ENCODE data around the gene TMEM87A.
"Not testable (repeated sequence)": the region's sequence is repeated elsewhere in the genome, so short reads cannot be mapped to it uniquely, and the experiment has no call there.

Gene TMEM87A

GRCh38 chr15:42270551-42270950 lies 2.7 kb downstream of the TMEM87A start:
- DNase-seq, result no peak

GRCh38 chr15:42267286-42267685 lies 5.9 kb downstream of the TMEM87A start:
- DNase-seq, result no peak

- DNase-seq, result no peak
Measured at GRCh38 chr15:42264795-42265194, 8.4 kb downstream of the TMEM87A start.

- no peak for DNase-seq
Measured at GRCh38 chr15:42253300-42253699, 19.9 kb downstream of the TMEM87A start.

- DNase-seq, result no peak
Measured at GRCh38 chr15:42240823-42241222, 32.4 kb downstream of the TMEM87A start.

- DNase-seq, result no peak
Measured at GRCh38 chr15:42239528-42240182, 33.6 kb downstream of the TMEM87A start.

- no peak for DNase-seq
Measured at GRCh38 chr15:42233107-42233506, 40.1 kb downstream of the TMEM87A start.

- no peak for DNase-seq
Measured at GRCh38 chr15:42232606-42233005, 40.6 kb downstream of the TMEM87A start.

GRCh38 chr15:42231088-42231487 lies 42.1 kb downstream of the TMEM87A start:
- DNase-seq, result no peak

GRCh38 chr15:42228981-42229380 lies 44.3 kb downstream of the TMEM87A start:
- DNase-seq, result not testable (repeated sequence)

GRCh38 chr15:42228036-42228435 lies 45.2 kb downstream of the TMEM87A start:
- no peak for DNase-seq

GRCh38 chr15:42226648-42227047 lies 46.6 kb downstream of the TMEM87A start:
- DNase-seq, result no peak

GRCh38 chr15:42220216-42220615 lies 53.0 kb downstream of the TMEM87A start:
- DNase-seq, result no peak

GRCh38 chr15:42218953-42219592 lies 54.2 kb downstream of the TMEM87A start:
- no peak for DNase-seq

GRCh38 chr15:42217568-42217967 lies 55.7 kb downstream of the TMEM87A start:
- no peak for DNase-seq

GRCh38 chr15:42215913-42216829 lies 57.1 kb downstream of the TMEM87A start:
- DNase-seq, result no peak

- DNase-seq, result no peak
Measured at GRCh38 chr15:42214600-42214999, 58.6 kb downstream of the TMEM87A start.

GRCh38 chr15:42213511-42213910 lies 59.7 kb downstream of the TMEM87A start:
- DNase-seq, result no peak

GRCh38 chr15:42210696-42211095 lies 62.5 kb downstream of the TMEM87A start:
- DNase-seq, result no peak

- DNase-seq, result peak; percentile 46 to 78 (median 70)
Measured at GRCh38 chr15:42207674-42208579, 65.3 kb downstream of the TMEM87A start, which contains the start of gene VPS39. VPS39 (minus strand) TSS chr15:42208304; CDS start chr15:42208153, 151 bp downstream.

GRCh38 chr15:42206406-42206805 lies 66.8 kb downstream of the TMEM87A start:
- no peak for DNase-seq

GRCh38 chr15:42203891-42204290 lies 69.3 kb downstream of the TMEM87A start:
- DNase-seq, result no peak

Data from stimulated activated naive CD4-positive, alpha-beta T cell (primary cell).